K562 (cell line): ENCODE data around the gene MAP3K4. TPM values are rescaled to one million over a fixed set of nuclear protein-coding genes. Genes with fewer than 3 reads are reported as not detected.
A peak's percentile ranks its signal among the peaks of the same experiment; 100 is the strongest.

Experiments used
- ARID1B ChIP-seq: fragments of 450-650 bp; IDR thresholded peaks from 2 replicates; pipeline ENCODE4 v1.6.1; 2016; ENCODE audit warnings: antibody characterized with exemption, mild to moderate bottlenecking, inconsistent platforms
- BRD9 ChIP-seq: fragments of 450-650 bp; IDR thresholded peaks from 2 replicates; pipeline ENCODE4 v1.6.1; 2018; ENCODE audit warnings: low read depth; ENCODE audit not compliant: partially characterized antibody
- CREB1 ChIP-seq, 2 experiments: sonication (generic) in 1 of 2; formaldehyde crosslinking in 1 of 2; IDR thresholded peaks; 2 replicates each; pipeline versions ENCODE4 v1.6.1 to v1.8.0; 2012 to 2022; ENCODE audit warnings: inconsistent platforms in 1 of 2, mild to moderate bottlenecking in 1 of 2, missing genetic modification reagents in 1 of 2, moderate library complexity in 1 of 2
- DNMT1 ChIP-seq: fragments of 450-650 bp; IDR thresholded peaks from 2 replicates; pipeline ENCODE4 v1.6.1; 2016; ENCODE audit warnings: antibody characterized with exemption, mild to moderate bottlenecking
- FOXJ3 ChIP-seq: sonication (generic); formaldehyde crosslinking; IDR thresholded peaks from 2 replicates; pipeline ENCODE4 v1.4.0; 2020; ENCODE audit warnings: mild to moderate bottlenecking, missing genetic modification reagents
- GTF2E2 ChIP-seq: fragments of 200-800 bp; sonication (Bioruptor generic); IDR thresholded peaks from 2 replicates; pipeline ENCODE4 v1.6.1; 2016; ENCODE audit warnings: missing genetic modification characterization, missing compliant biosample characterization
- HDGF ChIP-seq: fragments of 450-650 bp; IDR thresholded peaks from 2 replicates; pipeline ENCODE4 v1.6.1; 2016
- HMBOX1 ChIP-seq: sonication (generic); IDR thresholded peaks from 2 replicates; pipeline ENCODE4 v1.6.1; 2016
- PPARD ChIP-seq: fragments of 250-450 bp; sonication (Bioruptor Pico); IDR thresholded peaks from 2 replicates; pipeline ENCODE4 v1.8.0; 2022; ENCODE audit warnings: inconsistent platforms, mild to moderate bottlenecking, moderate library complexity
- PURB ChIP-seq: sonication (generic); formaldehyde crosslinking; IDR thresholded peaks from 2 replicates; pipeline ENCODE4 v1.9.0; 2021; ENCODE audit warnings: low read depth, mild to moderate bottlenecking, missing genetic modification reagents
- TSC22D4 ChIP-seq: fragments of 450-650 bp; IDR thresholded peaks from 2 replicates; pipeline ENCODE4 v1.6.1; 2016; ENCODE audit warnings: missing genetic modification characterization, missing biosample characterization, control low read depth
- TSHZ1 ChIP-seq: fragments of 250-450 bp; sonication (Bioruptor Pico); IDR thresholded peaks from 2 replicates; pipeline ENCODE4 v1.4.0; 2020; ENCODE audit warnings: mild to moderate bottlenecking, moderate library complexity
- ZBTB40 ChIP-seq, 2 experiments: fragments of 450-650 bp in 1 of 2; sonication (generic) in 1 of 2; formaldehyde crosslinking in 1 of 2; IDR thresholded peaks; 2 replicates each; pipeline versions ENCODE4 v1.7.1 to v1.9.0; 2016 to 2022; ENCODE audit warnings: inconsistent platforms in 1 of 2, mild to moderate bottlenecking in 1 of 2, missing genetic modification reagents in 1 of 2
- polyA plus RNA-seq, 8 experiments: library from polyadenylated mRNA; depleted of rRNA in 4 of 8; stranded (reverse) in 5 of 8; unstranded in 3 of 8; fragments of >200 nt; fragmentation: Nextera tagmentation in 2 of 8; fragmentation: Illumina TruSeq in 1 of 8; extraction: Ambion mirVana in 2 of 8; extraction: Trizol in 1 of 8; gene quantifications; 2 replicates each; pipeline versions ENCODE4 v1.2.1 to v1.2.3, GENCODE V29; 2011 to 2014; ENCODE audit warnings: inconsistent platforms in 1 of 8, missing spikeins in 1 of 8
- total RNA-seq, 7 experiments: library from RNA; depleted of rRNA in 6 of 7; stranded (reverse); fragments of >200 nt in 6 of 7; fragmentation: Illumina TruSeq in 2 of 7; extraction: Trizol in 2 of 7; gene quantifications; 2 replicates each; pipeline versions ENCODE4 v1.2.1 to v1.2.3, GENCODE V29; 2011 to 2021; ENCODE audit warnings: low replicate concordance in 1 of 7

Gene MAP3K4
- total and polyA plus RNA-seq, 9 of the 15 experiments (the other 6 are each of a cell fraction or from before 2014, with no cell fraction given), result 21.0 to 77.2 (median 48.9) TPM

GRCh38 chr6:160992061-160992979, 751 bp downstream of the MAP3K4 start (continued):
- no peak for TF ChIP-seq PURB (CRISPR knock-in tag)
- no peak for TF ChIP-seq HMBOX1
- TF ChIP-seq PPARD, result 0 out of 2 replicates have a peak, but pooled peaks have one; percentile 34
- peak; percentile 42 for TF ChIP-seq ZBTB40 (IDR thresholded peaks at IDR 0.05)
- TF ChIP-seq ZBTB40 (CRISPR knock-in tag; IDR thresholded peaks at IDR 0.05), result no peak
- TF ChIP-seq HDGF, result 0 out of 2 replicates have a peak, but pooled peaks have one; percentile 49
- TF ChIP-seq FOXJ3 (CRISPR knock-in tag), result no peak
- TF ChIP-seq TSHZ1 (CRISPR knock-in tag), result no peak
- no peak for TF ChIP-seq DNMT1
- TF ChIP-seq CREB1 (IDR thresholded peaks at IDR 0.05), result no peak
- no peak for TF ChIP-seq CREB1 (CRISPR knock-in tag; IDR thresholded peaks at IDR 0.05)
- no peak for TF ChIP-seq ARID1B
- no peak for TF ChIP-seq GTF2E2 (tag)
- TF ChIP-seq TSC22D4 (tag), result 0 out of 2 replicates have a peak, but pooled peaks have one; percentile 43
- TF ChIP-seq BRD9, result no peak
